Measurements from ENCODE around the gene CS. TPM values are rescaled to one million over a fixed set of nuclear protein-coding genes. Genes with fewer than 3 reads are reported as not detected.
"Not testable (repeated sequence)": the region's sequence is repeated elsewhere in the genome, so short reads cannot be mapped to it uniquely, and the experiment has no call there.

Gene CS
- total RNA-seq, 1 donor from 2014 or later: 212 TPM

DNA sequence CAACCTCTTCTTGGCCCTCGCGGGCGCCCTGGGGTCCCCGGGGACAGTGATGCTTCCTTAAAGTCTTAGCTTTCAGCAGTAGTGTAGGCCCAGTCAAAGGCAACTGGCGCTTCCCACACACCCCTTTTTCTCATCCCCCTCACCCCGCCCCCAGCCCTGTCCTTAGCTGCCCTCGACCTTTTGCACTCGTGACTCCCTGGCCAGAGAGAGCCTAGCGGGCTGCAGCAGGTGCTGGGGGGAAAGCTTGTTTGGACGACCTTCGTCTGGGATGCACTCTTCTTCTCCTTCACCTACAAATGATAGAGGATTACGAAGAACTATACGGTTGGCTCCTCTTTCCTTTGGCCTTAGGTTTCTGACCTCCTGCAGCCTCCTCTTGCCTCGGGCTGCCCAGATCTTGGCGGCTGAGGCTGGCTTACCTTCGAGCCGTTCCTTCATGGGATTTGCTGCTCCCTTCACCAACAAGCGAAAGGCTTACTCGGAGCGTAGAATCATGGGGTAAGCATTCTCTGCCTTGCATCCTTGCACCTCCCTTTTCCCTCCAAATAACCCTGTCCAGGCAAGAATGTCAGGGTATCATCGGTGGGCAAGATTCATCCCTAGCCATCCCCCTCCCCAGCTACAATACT lies 32.6 kb downstream of the CS start:
- DNase-seq (ENCODE audit: low read depth) (no peak), FAIRE-seq (no peak)
- H3K27me3 ChIP-seq (ENCODE audit: insufficient read depth, low read length): no peaks in the 10 kb centered on the region
- H3K27ac Mint-ChIP-seq (ENCODE audit: unreplicated experiment): no peak overlapping the region
- H3K4me1 Mint-ChIP-seq (ENCODE audit: low read depth, unreplicated experiment): peaks cover 7% of the 10 kb centered on the region
- H3K36me3 Mint-ChIP-seq (ENCODE audit: low read depth, unreplicated experiment): peaks cover 6% of the 10 kb centered on the region
- peak overlapping the region; percentile 82 for H3K4me3 Mint-ChIP-seq (ENCODE audit: unreplicated experiment)
- peaks cover 13% of the 10 kb centered on the region for H3K36me3 ChIP-seq (ENCODE audit: insufficient read depth, low read length)
- no peaks in the 10 kb centered on the region for H3K9me3 Mint-ChIP-seq (ENCODE audit: unreplicated experiment)
- peak overlapping the region; percentile 92 for H2AFZ ChIP-seq (ENCODE audit: low read depth, low read length)
- H4K20me1 ChIP-seq (ENCODE audit: insufficient read depth, low read length): no peaks in the 10 kb centered on the region
- no peak overlapping the region for H3K27ac ChIP-seq (ENCODE audit: low read depth, low read length)
- TF ChIP-seq EZH2 (IDR thresholded peaks at IDR 0.05; ENCODE audit: insufficient read depth, low read length): no peak
- TF ChIP-seq, protein P1, sequence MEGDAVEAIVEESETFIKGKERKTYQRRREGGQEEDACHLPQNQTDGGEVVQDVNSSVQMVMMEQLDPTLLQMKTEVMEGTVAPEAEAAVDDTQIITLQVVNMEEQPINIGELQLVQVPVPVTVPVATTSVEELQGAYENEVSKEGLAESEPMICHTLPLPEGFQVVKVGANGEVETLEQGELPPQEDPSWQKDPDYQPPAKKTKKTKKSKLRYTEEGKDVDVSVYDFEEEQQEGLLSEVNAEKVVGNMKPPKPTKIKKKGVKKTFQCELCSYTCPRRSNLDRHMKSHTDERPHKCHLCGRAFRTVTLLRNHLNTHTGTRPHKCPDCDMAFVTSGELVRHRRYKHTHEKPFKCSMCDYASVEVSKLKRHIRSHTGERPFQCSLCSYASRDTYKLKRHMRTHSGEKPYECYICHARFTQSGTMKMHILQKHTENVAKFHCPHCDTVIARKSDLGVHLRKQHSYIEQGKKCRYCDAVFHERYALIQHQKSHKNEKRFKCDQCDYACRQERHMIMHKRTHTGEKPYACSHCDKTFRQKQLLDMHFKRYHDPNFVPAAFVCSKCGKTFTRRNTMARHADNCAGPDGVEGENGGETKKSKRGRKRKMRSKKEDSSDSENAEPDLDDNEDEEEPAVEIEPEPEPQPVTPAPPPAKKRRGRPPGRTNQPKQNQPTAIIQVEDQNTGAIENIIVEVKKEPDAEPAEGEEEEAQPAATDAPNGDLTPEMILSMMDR (IDR thresholded peaks at IDR 0.05; ENCODE audit: insufficient read depth, low read depth, low read length): no peak
- H3K4me3 ChIP-seq (ENCODE audit: insufficient read depth, low read depth, low read length): peak overlapping the region; percentile 72
- H3K4me1 ChIP-seq (ENCODE audit: insufficient read depth, low read length): peaks cover 5% of the 10 kb centered on the region
- H3K9ac ChIP-seq (ENCODE audit: low read length): peak overlapping the region; percentile 88
- H3K27me3 Mint-ChIP-seq (ENCODE audit: low read depth, unreplicated experiment): no peaks in the 10 kb centered on the region
- H3K4me2 ChIP-seq (ENCODE audit: low read length): peak overlapping the region; percentile 93
- H3K79me2 ChIP-seq (ENCODE audit: insufficient read depth, low read length): no peaks in the 10 kb centered on the region
- no peaks in the 10 kb centered on the region for H3K9me3 ChIP-seq (ENCODE audit: insufficient read depth, low read depth, low read length)

- DNase-seq (ENCODE audit: low read depth) (peak; percentile 77), FAIRE-seq (no peak)
- Mint-ChIP-seq H3K27ac (ENCODE audit: unreplicated experiment) (peak within 1 kb of the TSS; percentile 86), H3K27me3 (ENCODE audit: low read depth, unreplicated experiment) (no peaks in the 10 kb centered on the region), H3K9me3 (ENCODE audit: unreplicated experiment) (no peaks in the 10 kb centered on the region), H3K4me1 (ENCODE audit: low read depth, unreplicated experiment) (peaks cover 10% of the 10 kb centered on the region), H3K4me3 (ENCODE audit: unreplicated experiment) (peak within 1 kb of the TSS; percentile 94), H3K36me3 (ENCODE audit: low read depth, unreplicated experiment) (peaks cover 6% of the 10 kb centered on the region)
- peak within 1 kb of the TSS; percentile 72 for H3K4me3 ChIP-seq (ENCODE audit: insufficient read depth, low read depth, low read length)
- no peaks in the 10 kb centered on the region for H3K27me3 ChIP-seq (ENCODE audit: insufficient read depth, low read length)
- H3K79me2 ChIP-seq (ENCODE audit: insufficient read depth, low read length): no peaks in the 10 kb centered on the region
- no peaks in the 10 kb centered on the region for H4K20me1 ChIP-seq (ENCODE audit: insufficient read depth, low read length)
- TF ChIP-seq, protein P1 (IDR thresholded peaks at IDR 0.05; ENCODE audit: insufficient read depth, low read depth, low read length): peak; percentile 52
- TF ChIP-seq EZH2 (IDR thresholded peaks at IDR 0.05; ENCODE audit: insufficient read depth, low read length): no peak
- H3K4me2 ChIP-seq (ENCODE audit: low read length): peak within 1 kb of the TSS; percentile 93
- peaks cover 9% of the 10 kb centered on the region for H3K4me1 ChIP-seq (ENCODE audit: insufficient read depth, low read length)
- H3K9me3 ChIP-seq (ENCODE audit: insufficient read depth, low read depth, low read length): no peaks in the 10 kb centered on the region
- peak within 1 kb of the TSS; percentile 92 for H2AFZ ChIP-seq (ENCODE audit: low read depth, low read length)
- peak within 1 kb of the TSS; percentile 73 for H3K27ac ChIP-seq (ENCODE audit: low read depth, low read length)
- H3K9ac ChIP-seq (ENCODE audit: low read length): peak within 1 kb of the TSS; percentile 88
- peaks cover 13% of the 10 kb centered on the region for H3K36me3 ChIP-seq (ENCODE audit: insufficient read depth, low read length)
Measured at GRCh38 chr12:56266693-56267442, 33.3 kb downstream of the CS start, which contains the start of gene COQ10A. Gene COQ10A, plus strand, starts transcription at chr12:56266942. Its CDS starts 177 bp downstream, at chr12:56267119.

GRCh38 chr12:56266068-56266692 lies 34.0 kb downstream of the CS start:
- H3K9me3 Mint-ChIP-seq (ENCODE audit: unreplicated experiment); H3K79me2 ChIP-seq (ENCODE audit: insufficient read depth, low read length); H3K27me3 Mint-ChIP-seq (ENCODE audit: low read depth, unreplicated experiment); H4K20me1 ChIP-seq (ENCODE audit: insufficient read depth, low read length); FAIRE-seq; H3K27me3 ChIP-seq (ENCODE audit: insufficient read depth, low read length); DNase-seq (ENCODE audit: low read depth); H3K36me3 ChIP-seq (ENCODE audit: insufficient read depth, low read length); H3K9me3 ChIP-seq (ENCODE audit: insufficient read depth, low read depth, low read length); H3K36me3 Mint-ChIP-seq (ENCODE audit: low read depth, unreplicated experiment): not testable (repeated sequence)
- Histone ChIP-seq H3K27ac (ENCODE audit: low read depth, low read length) (peak overlapping the region; percentile 73), H3K9ac (ENCODE audit: low read length) (peak overlapping the region; percentile 88), H3K4me2 (ENCODE audit: low read length) (peak overlapping the region; percentile 93), H3K4me1 (ENCODE audit: insufficient read depth, low read length) (peaks cover 16% of the 10 kb centered on the region), H3K4me3 (ENCODE audit: insufficient read depth, low read depth, low read length) (peak overlapping the region; percentile 72), H2AFZ (ENCODE audit: low read depth, low read length) (peak overlapping the region; percentile 92)
- peak overlapping the region; percentile 86 for H3K27ac Mint-ChIP-seq (ENCODE audit: unreplicated experiment)
- H3K4me3 Mint-ChIP-seq (ENCODE audit: unreplicated experiment): peak overlapping the region; percentile 94
- peaks cover 16% of the 10 kb centered on the region for H3K4me1 Mint-ChIP-seq (ENCODE audit: low read depth, unreplicated experiment)

GRCh38 chr12:56262955-56263354 lies 37.2 kb downstream of the CS start:
- not testable (repeated sequence) for H3K36me3 ChIP-seq (ENCODE audit: insufficient read depth, low read length); H3K79me2 ChIP-seq (ENCODE audit: insufficient read depth, low read length); H3K27ac Mint-ChIP-seq (ENCODE audit: unreplicated experiment); H4K20me1 ChIP-seq (ENCODE audit: insufficient read depth, low read length); H3K4me3 ChIP-seq (ENCODE audit: insufficient read depth, low read depth, low read length); H3K36me3 Mint-ChIP-seq (ENCODE audit: low read depth, unreplicated experiment); DNase-seq (ENCODE audit: low read depth); H3K9me3 ChIP-seq (ENCODE audit: insufficient read depth, low read depth, low read length); H2AFZ ChIP-seq (ENCODE audit: low read depth, low read length); H3K4me3 Mint-ChIP-seq (ENCODE audit: unreplicated experiment); H3K9ac ChIP-seq (ENCODE audit: low read length); H3K9me3 Mint-ChIP-seq (ENCODE audit: unreplicated experiment); H3K27ac ChIP-seq (ENCODE audit: low read depth, low read length); H3K27me3 Mint-ChIP-seq (ENCODE audit: low read depth, unreplicated experiment); H3K27me3 ChIP-seq (ENCODE audit: insufficient read depth, low read length); H3K4me2 ChIP-seq (ENCODE audit: low read length); FAIRE-seq
- H3K4me1 ChIP-seq (ENCODE audit: insufficient read depth, low read length): peaks cover 24% of the 10 kb centered on the region
- H3K4me1 Mint-ChIP-seq (ENCODE audit: low read depth, unreplicated experiment): peaks cover 24% of the 10 kb centered on the region

Data from astrocyte (in vitro differentiated cells and primary cell).